Inflammatory macrophage treated with lipopolysaccharide for 4 hours (primary cell): Measurements from ENCODE around the gene EIF3I.
A peak's percentile ranks its signal among the peaks of the same experiment; 100 is the strongest.

Source experiments
- DNase-seq: peaks from one replicate; pipeline ENCODE4 v3.0.0-alpha.2; 2020

The EIF3I gene

GRCh38 chr1:32198237-32199042, 23.8 kb upstream of the EIF3I start:
- no peak for DNase-seq

- no peak for DNase-seq
Measured at GRCh38 chr1:32199043-32199716, 23.0 kb upstream of the EIF3I start.

DNA sequence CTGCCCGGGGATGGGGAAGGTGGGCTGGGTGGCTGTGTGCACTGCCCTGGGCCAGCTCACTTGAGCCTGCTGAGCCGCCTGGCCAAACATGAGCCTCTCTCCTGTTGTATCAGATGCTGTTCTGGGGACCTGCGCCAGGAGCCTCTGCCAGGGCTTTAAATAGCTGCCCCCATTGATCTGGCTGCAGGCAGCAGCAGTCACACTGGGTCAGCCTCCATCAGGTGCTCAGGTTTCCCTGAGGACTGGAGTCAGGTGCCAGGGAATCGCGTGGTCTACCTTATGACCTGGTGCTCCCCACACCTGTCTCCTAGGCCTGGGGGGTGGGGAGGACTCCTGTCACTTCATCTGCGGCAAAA, 22.5 kb upstream of the EIF3I start:
- DNase-seq: no peak

DNA sequence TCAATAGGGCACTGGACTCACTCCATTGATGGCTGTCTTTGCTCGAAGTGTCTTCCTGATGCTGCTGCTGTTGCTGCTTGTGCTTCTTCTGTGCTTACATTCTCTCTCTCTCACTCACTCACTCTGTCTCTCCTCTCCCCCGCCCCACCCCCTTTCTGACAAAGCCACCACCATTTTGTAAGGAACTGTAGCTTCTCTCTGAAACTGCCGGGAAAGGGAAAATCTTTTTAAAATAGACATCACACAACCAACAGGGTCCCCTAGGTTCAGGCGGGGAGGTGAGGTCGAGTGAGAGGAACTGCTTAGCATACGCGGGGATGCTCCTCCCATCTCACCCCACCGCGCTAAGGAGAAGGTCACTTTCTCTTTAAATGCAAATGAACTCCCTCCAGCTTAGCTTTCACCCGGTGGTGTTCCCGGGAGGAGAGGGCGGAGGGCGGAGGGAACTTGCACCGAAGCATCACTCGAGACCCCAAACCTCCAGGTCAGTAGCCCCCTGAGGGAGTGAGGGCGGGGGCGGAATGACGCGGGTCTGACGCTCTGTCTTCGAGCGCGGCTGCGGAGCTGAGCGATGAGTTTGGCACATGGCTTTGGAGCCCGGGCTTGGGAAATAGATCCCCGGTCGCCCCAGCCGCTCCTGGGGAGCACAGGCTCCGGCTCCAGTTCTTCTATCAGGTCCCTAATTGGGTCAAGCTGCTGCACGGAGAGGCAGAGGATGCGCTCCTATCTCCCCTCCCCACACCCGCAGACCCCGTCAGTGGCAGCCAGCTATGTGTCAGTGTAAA, 21.8 kb upstream of the EIF3I start, which contains the start of gene CCDC28B:
TSS of gene CCDC28B (plus strand) at position 370 of the 785 bp plus-strand sequence. CDS start 1,341 bp downstream, outside the sequence.
- DNase-seq: peak; percentile 30

DNA sequence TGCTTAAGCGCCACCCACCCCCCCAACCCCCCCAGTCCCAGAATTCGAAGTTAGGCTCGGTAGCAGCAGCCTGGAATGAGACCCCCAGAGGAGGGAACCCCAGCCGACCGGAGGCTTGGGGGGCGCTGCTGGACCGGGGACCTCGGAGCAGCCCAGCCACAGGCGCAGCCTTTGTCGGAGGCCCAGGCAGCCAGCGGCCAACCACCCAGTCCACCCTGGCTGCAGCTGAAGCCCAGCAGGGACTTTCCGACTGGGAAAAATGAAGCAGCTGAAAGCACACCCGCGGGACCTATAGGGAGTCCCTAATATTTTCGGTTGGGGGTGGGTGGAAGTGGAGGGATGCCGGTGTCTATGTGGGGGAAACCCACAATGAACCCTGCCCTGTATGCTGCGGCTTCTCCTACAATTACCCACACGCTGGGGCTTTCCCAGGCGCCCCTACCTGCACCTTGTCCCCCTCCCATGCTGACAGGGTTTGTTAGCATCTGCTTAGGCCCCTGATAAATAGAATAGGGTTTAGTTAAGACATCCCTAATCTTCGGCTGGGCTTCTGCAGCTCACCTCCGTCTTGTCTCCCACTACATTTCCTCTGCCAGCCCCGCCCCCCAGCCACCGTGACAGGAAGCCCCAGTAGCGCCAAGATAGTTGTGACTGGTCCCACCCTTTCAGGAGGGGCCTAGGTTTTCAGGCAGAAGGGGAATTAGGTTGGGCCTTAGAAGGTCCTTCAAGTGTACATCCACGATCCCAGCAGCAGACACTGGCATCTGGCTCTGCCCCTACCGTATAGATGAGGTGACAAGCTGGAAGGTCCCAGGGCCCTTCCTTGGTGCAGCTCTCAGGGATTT, 21.0 kb upstream of the EIF3I start:
- no peak for DNase-seq

DNA sequence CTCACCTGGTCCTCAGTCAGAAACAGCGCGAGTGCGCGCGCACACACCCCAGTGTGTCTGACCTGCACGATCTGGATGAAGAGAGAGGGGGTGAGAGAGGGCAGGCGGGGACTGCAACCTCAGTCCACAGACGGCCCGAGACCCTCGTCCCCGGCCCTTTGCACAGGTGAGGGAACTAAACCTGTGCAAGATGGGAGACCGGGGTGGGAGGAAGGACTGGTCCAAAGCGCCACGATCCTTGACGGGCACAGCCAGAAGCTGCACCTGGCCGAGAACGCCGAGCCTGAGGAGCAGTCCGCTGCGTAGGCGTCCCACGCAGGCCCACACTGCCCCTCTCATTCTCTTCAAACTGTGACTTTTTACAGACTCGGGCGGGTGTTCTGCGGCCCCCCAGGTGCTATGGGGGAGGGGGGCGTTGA, 17.3 kb upstream of the EIF3I start:
- DNase-seq: no peak

GRCh38 chr1:32205401-32206370, 16.5 kb upstream of the EIF3I start, which contains the start of gene IQCC:
Gene IQCC (plus strand): TSS chr1:32205671. CDS start chr1:32205682, 11 bp downstream.
- peak; percentile 82 for DNase-seq

- no peak for DNase-seq
Measured at GRCh38 chr1:32208469-32208868, 13.7 kb upstream of the EIF3I start.

DNA sequence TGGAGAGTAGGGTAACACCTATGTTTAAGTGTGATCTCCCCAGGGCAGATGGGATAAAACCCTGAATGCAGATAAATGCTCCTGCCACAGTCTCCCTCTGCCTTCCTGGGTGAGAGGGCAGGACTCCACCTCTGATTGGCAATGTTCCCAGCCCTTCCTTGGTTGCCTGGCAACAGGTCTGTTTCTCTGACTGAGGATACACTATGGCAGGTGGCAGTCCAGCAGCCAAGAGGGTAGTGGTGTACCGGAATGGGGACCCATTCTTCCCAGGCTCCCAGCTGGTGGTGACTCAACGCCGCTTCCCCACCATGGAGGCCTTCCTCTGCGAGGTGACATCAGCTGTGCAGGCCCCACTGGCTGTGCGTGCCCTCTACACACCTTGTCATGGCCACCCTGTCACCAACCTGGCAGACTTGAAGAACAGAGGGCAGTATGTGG, 13.3 kb upstream of the EIF3I start, which contains the start of gene DCDC2B:
TSS of gene DCDC2B (plus strand) at position 199 of the 438 bp plus-strand sequence. CDS start at position 204, 5 bp downstream.
- DNase-seq: no peak

DNA sequence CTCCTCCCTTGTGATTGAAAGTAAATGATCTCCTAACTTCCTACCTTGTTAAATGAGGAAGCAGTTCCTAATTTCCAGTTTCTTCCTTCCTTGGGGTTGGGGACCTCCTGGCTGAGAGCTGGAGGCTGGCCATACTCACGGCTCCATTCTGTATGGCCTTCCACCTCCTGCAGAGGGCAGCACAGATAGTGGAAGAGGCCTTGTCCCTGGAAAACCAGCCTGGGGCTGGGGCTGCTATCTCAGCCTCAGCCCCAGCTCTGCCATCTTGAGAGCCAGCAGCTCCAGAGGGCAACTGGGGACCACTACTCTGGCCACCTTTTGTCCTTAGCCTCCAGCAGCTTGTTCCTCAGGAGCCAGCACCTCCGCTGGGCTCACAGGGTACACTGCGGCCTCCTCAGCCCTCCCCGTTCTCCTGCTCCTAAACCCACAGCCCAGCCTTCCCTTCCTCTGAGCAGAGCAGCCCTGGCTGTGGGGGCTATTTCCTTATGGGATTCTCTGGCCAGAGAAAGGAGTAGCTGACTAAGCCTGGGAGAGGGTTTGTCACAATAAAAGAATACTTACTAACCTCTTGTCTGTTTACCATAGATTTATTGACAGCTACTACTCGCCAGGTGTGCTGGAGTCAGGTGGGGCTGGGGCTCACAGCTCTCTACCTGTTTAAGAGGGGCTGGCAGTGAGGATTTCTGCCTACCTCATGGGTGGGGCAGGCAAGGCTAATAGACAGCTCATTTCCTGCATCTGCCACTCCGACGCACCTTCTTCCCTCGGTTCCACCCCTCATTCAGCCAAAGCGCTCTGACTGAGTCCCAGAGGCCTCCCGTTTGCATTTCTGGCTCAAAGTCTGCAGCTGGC, 6.4 kb upstream of the EIF3I start:
- peak; percentile 67 for DNase-seq

DNA sequence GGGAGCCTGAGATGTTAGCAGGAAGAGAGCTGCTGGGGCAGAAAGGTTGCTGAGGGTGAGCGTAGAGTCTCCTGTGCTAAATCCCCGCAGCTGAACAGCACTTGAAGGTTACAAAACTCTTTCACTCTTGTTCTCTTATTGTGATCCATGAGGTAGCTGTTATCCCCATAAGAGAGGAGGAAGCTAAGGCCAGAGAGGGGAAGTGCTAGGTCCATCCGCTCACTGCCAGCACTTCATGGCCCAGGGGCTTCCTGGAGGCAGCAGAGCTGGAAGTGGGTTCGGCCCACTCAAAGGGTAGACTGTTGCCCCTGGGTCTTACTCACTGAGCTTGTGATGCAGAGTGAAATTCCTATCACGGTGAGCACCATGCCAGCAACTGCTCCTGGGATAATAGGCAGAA, 5.6 kb upstream of the EIF3I start:
- DNase-seq: peak; percentile 24

- DNase-seq: no peak
Measured at GRCh38 chr1:32219022-32219421, 3.2 kb upstream of the EIF3I start.

DNA sequence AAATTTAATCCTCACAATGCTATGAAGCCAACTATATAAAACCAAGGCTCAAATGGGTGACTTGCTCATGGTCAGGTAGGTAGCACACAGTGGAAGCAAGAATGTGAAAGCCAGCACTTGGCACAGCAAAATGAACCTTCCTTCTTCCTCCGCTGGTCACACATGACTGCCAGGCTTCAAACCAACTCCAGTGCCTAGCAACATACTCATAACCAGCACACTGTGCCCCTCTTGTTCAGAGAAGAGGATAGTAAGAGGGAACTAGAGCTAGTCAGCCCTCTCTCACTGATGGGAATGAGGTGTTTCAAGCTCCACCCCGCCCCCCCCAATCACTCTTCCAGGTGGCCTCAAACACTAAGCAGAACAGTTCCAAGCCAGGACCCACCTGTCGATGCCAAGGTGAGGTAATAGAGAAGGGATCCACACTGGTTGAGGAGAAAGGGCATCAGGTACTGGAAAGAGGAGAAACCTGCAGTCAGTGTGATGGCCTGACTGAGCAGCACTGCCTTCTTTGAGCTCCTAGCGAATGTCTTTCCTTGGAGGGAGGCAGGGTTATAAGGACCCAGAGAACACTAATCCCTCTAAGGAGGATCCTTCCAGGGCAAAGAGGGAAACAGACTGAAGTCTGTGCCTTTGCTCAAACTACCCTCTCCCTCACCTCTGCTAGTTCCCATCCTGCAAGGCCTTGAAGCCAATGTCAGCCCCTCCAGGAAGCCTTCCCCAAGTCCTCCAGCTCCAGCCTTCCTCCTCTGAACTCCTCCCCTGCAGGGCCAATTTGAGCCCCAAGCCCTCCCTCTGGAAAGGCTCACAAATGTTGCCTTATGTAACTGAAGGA, 1.2 kb upstream of the EIF3I start:
- no peak for DNase-seq

GRCh38 chr1:32221581-32221979, 627 bp upstream of the EIF3I start:
- DNase-seq: no peak

GRCh38 chr1:32223683-32224082, 1.5 kb downstream of the EIF3I start:
- DNase-seq: no peak

DNA sequence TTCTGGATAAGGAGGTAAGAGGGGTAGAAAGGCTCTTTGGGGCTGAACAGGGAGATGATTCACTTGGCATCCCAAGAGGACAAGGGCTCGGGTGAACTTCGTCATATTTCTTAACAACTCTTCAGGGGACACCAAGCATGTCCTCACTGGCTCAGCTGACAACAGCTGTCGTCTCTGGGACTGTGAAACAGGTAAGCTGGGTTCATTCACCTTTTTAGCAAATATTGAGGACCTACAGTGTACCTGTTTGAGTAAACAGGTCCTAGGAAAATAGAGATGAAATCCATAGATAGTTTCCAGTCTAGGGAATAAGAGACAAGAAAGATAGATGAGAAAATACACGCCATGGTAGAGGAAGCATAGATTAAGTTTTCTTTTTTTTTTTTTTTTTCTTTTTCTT, 2.1 kb downstream of the EIF3I start:
- DNase-seq: no peak

DNA sequence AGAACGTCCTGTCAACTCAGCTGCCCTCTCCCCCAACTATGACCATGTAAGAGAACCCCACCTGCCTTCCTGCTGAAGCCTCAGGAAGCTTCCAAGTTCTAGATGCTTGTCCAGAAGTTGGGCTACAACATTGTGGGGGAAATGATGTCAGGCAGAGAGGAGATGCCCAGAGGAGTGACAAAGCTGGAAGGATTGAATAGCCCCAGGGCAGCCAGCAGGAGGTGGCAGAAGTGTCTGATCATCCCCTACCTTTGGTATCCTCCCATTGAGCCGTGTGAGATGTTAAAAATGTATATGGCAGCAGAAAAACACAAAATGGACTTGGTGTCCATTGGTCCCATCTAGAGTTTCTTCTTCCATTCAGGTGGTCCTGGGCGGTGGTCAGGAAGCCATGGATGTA, 6.6 kb downstream of the EIF3I start:
- no peak for DNase-seq

DNA sequence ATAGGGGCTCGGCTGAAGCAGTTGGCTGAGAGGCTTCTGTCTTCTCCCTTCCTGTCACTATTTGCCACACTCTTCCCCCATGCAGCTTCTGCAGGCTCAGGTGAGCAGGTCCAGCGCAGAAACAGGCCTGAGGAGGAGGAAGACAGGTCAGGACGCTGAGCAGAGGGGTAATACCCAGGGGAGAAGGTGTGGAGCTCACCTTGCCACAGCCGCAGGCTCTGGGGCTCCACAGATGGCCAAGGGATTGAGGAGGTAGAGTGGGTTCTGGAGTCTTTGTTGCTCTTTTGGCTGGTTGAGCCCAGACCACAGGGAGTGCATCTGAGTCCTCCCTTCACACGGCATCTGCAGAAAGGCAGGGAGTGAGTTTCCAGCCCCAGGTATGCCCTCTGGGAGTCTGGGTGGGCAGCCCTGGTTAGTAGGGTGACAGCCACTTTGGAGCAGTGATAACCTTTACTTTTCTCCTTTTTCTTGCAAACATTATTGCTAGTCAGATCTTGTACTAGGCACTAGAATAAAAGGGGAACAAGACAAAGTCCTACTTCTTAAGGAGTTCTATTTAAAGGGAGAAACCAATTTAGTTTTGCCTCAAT, 9.7 kb downstream of the EIF3I start:
- DNase-seq: no peak
